Measurements from ENCODE around the gene ANKS1A. TPM values are rescaled to one million over a fixed set of nuclear protein-coding genes. Genes with fewer than 3 reads are reported as not detected.

Gene ANKS1A
- polyA plus RNA-seq, 1 of the 3 experiments (the other 2 are of a cell fraction), result 7.6 TPM

DNA sequence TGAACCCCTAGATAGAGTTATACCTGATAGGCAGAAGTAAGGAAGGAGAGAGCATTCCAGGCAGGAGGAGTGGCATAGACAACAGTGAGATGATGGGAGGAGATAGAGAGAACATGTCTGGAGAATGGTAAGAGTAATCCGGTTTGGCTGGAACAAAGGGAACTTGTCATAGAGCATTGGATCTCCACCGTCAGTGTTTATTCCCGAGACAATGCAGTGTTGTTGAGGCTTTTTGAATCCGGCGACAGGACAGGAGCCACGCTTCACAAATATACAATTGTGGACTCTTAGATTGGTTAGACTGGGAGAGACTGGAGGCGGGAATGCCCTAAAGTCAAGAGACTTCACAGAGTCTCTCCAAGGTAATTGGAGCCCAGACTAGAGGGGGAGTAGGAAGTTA, 119.8 kb downstream of the ANKS1A start:
- TF ChIP-seq JUND (IDR thresholded peaks at IDR 0.05) (no peak), GATA2 (CRISPR knock-in tag; IDR thresholded peaks at IDR 0.05) (no peak), TEAD4 (IDR thresholded peaks at IDR 0.05; ENCODE audit: borderline replicate concordance, insufficient read depth) (no peak), TCF12 (IDR thresholded peaks at IDR 0.05) (no peak), YY1 (IDR thresholded peaks at IDR 0.05; ENCODE audit: low read depth) (no peak), TAF1 (IDR thresholded peaks at IDR 0.05; ENCODE audit: borderline replicate concordance, low read depth, low read length) (no peak), POLR2AphosphoS5 (IDR thresholded peaks at IDR 0.05; ENCODE audit: low read depth, low read length) (no peak)
- TF ChIP-seq, protein P1, sequence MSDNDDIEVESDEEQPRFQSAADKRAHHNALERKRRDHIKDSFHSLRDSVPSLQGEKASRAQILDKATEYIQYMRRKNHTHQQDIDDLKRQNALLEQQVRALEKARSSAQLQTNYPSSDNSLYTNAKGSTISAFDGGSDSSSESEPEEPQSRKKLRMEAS (IDR thresholded peaks at IDR 0.05; ENCODE audit: low read depth), result no peak
- TF ChIP-seq, protein P2, sequence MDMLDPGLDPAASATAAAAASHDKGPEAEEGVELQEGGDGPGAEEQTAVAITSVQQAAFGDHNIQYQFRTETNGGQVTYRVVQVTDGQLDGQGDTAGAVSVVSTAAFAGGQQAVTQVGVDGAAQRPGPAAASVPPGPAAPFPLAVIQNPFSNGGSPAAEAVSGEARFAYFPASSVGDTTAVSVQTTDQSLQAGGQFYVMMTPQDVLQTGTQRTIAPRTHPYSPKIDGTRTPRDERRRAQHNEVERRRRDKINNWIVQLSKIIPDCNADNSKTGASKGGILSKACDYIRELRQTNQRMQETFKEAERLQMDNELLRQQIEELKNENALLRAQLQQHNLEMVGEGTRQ (IDR thresholded peaks at IDR 0.05; ENCODE audit: borderline replicate concordance, low read depth, low read length), result no peak
- no peaks in the 10 kb centered on the region for H3K9me3 ChIP-seq
- no peak overlapping the region for H3K27ac ChIP-seq (ENCODE audit: low read depth in 2 of 2, low read length in 1 of 2)
- H3F3A ChIP-seq (replicated peaks; ENCODE audit: insufficient read depth), result no peaks in the 10 kb centered on the region
- peaks cover 0 to 5% of the 10 kb centered on the region in 2 experiments for H3K36me3 ChIP-seq (replicated peaks in 1 of 2; ENCODE audit: control insufficient read depth in 1 of 2, insufficient read depth in 2 of 2, low read length in 1 of 2)
- H3K4me1 ChIP-seq (ENCODE audit: control insufficient read depth in 1 of 2, insufficient read depth in 2 of 2, low read depth in 1 of 2, low read length in 1 of 2), result 0 out of 4 replicates have a peak, but pooled peaks cover 0 to 4% of the 10 kb centered on the region in 2 experiments
- H2AFZ ChIP-seq (ENCODE audit: low read depth), result no peak overlapping the region
- no peak for DNase-seq
- POLR2A ChIA-PET, result no interaction called here
- 98% methylated on average over 7 of the region's 7 CpGs for WGBS (ENCODE audit: low lambda C conversion rate)
- H3K4me3 ChIP-seq (ENCODE audit: low read depth in 2 of 2, low read length in 1 of 2), result no peak overlapping the region
- H3K9ac ChIP-seq, result no peak overlapping the region
- H3K27me3 ChIP-seq (ENCODE audit: insufficient read depth), result no peaks in the 10 kb centered on the region
- CTCF ChIA-PET, result interaction anchor here (3.7 kb wide), 1 partner anchor 22 kb away, joined by 15 read pairs; no protein-coding TSS in a partner anchor
- H4K20me1 ChIP-seq (ENCODE audit: insufficient read depth), result no peaks in the 10 kb centered on the region
- H3K9me2 ChIP-seq, result no peaks in the 10 kb centered on the region
- no peak overlapping the region for H3K4me2 ChIP-seq
- H3K79me2 ChIP-seq (ENCODE audit: insufficient read depth), result no peaks in the 10 kb centered on the region

DNA sequence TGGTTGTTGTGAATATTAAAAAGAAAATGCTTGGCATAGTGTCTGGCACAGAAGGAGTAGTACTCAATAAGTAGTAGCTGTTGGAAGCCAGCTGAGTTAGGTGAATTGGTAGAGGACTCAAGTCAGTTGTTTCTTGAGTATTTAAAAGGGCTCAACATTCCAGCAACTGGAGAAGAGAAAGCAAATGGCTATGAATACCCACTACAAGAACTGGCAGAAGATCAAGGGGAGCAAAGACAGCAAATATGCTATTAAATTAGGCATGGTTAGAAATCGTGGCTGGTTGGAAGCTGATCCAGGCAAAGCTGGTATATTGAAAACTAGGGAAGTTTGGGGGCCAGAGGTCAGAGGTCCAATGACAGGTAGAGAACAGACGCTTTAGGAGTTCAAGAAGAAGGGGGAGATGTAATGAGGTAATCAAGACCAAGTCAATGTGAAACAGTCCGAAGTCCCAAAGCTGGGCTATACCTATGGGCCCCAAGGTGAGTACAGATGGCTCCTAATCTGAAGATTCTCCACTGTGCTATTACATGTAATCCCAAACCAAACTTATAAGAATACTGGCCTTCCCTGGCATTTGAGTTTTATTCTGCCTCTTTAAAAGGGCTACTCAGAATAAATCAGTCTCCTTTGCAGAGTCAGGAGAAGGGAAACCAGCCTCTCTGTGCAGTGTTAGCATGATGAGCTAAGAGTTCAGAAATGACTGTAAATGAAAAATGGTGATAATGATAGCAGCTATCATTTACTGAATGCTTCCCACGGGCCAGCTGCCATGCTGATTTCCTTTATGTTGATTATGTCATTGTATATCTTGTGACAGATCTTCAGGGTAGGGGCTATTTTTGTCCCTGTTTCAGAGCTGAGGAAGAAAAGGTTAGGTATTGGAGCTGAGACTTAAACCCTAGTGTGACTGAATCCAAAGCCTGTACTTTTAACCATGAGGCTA, 122.3 kb downstream of the ANKS1A start:
- ChIA-PET CTCF (interaction anchor here (0.7 to 2.1 kb wide), 5 partner anchors 15 to 230 kb away, joined by 3 to 11 read pairs (median 4); no protein-coding TSS in a partner anchor), POLR2A (no interaction called here)
- Histone ChIP-seq H3K36me3 (replicated peaks in 1 of 2; ENCODE audit: control insufficient read depth in 1 of 2, insufficient read depth in 2 of 2, low read length in 1 of 2) (peaks cover 0 to 5% of the 10 kb centered on the region in 2 experiments), H4K20me1 (ENCODE audit: insufficient read depth) (no peaks in the 10 kb centered on the region), H3K9me2 (no peaks in the 10 kb centered on the region), H3K4me2 (no peak overlapping the region), H2AFZ (ENCODE audit: low read depth) (no peak overlapping the region), H3K9me3 (no peaks in the 10 kb centered on the region), H3K27ac (ENCODE audit: low read depth in 2 of 2, low read length in 1 of 2) (no peak overlapping the region; a peak in 1 of 4 replicates), H3K9ac (no peak overlapping the region), H3K27me3 (ENCODE audit: insufficient read depth) (no peaks in the 10 kb centered on the region), H3F3A (replicated peaks; ENCODE audit: insufficient read depth) (no peaks in the 10 kb centered on the region), H3K4me3 (ENCODE audit: low read depth in 2 of 2, low read length in 1 of 2) (no peak overlapping the region), H3K79me2 (ENCODE audit: insufficient read depth) (no peaks in the 10 kb centered on the region), H3K4me1 (ENCODE audit: control insufficient read depth in 1 of 2, insufficient read depth in 2 of 2, low read depth in 1 of 2, low read length in 1 of 2) (peaks cover 0 to 12% of the 10 kb centered on the region in 2 experiments; a peak in 2 of 4 replicates)
- DNase-seq, result no peak
- TF ChIP-seq, protein P1 (IDR thresholded peaks at IDR 0.05; ENCODE audit: low read depth), result no peak
- TF ChIP-seq, protein P3, sequence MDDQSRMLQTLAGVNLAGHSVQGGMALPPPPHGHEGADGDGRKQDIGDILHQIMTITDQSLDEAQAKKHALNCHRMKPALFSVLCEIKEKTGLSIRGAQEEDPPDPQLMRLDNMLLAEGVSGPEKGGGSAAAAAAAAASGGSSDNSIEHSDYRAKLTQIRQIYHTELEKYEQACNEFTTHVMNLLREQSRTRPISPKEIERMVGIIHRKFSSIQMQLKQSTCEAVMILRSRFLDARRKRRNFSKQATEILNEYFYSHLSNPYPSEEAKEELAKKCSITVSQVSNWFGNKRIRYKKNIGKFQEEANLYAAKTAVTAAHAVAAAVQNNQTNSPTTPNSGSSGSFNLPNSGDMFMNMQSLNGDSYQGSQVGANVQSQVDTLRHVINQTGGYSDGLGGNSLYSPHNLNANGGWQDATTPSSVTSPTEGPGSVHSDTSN (IDR thresholded peaks at IDR 0.05), result no peak
- no peak for TF ChIP-seq ELF1 (IDR thresholded peaks at IDR 0.05)
- no peak for TF ChIP-seq CHD2 (IDR thresholded peaks at IDR 0.05; ENCODE audit: low read length, partially characterized antibody)
- no peak for TF ChIP-seq RCOR1 (IDR thresholded peaks at IDR 0.05; ENCODE audit: low read length)
- TF ChIP-seq POLR2AphosphoS5 (IDR thresholded peaks at IDR 0.05; ENCODE audit: low read depth, low read length), result no peak
- no peak for TF ChIP-seq FOSL2 (IDR thresholded peaks at IDR 0.05; ENCODE audit: borderline replicate concordance, low read depth)
- TF ChIP-seq NRF1 (IDR thresholded peaks at IDR 0.05; ENCODE audit: low read depth, low read length), result no peak
- TF ChIP-seq RAD21 (IDR thresholded peaks at IDR 0.05; ENCODE audit: low read length), result no peak
- TF ChIP-seq MEF2A (IDR thresholded peaks at IDR 0.05; ENCODE audit: borderline replicate concordance, low read depth), result no peak
- TF ChIP-seq, protein P4, sequence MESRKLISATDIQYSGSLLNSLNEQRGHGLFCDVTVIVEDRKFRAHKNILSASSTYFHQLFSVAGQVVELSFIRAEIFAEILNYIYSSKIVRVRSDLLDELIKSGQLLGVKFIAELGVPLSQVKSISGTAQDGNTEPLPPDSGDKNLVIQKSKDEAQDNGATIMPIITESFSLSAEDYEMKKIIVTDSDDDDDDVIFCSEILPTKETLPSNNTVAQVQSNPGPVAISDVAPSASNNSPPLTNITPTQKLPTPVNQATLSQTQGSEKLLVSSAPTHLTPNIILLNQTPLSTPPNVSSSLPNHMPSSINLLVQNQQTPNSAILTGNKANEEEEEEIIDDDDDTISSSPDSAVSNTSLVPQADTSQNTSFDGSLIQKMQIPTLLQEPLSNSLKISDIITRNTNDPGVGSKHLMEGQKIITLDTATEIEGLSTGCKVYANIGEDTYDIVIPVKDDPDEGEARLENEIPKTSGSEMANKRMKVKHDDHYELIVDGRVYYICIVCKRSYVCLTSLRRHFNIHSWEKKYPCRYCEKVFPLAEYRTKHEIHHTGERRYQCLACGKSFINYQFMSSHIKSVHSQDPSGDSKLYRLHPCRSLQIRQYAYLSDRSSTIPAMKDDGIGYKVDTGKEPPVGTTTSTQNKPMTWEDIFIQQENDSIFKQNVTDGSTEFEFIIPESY (IDR thresholded peaks at IDR 0.05; ENCODE audit: borderline replicate concordance, low read depth), result no peak
- WGBS (ENCODE audit: low lambda C conversion rate), result 56% methylated on average over 4 of the region's 4 CpGs
